K562 treated with DMSO at 1 percent for 24 hours (cell line): ENCODE data around the gene SCGB1D4. TPM values are rescaled to one million over a fixed set of nuclear protein-coding genes. Genes with fewer than 3 reads are reported as not detected.

Experiments used
- total RNA-seq: library from RNA; unstranded; fragments of 300-600 nt; gene quantifications from 2 replicates; pipeline ENCODE4 v1.2.3, GENCODE V29; 2022; ENCODE audit warnings: low read depth; ENCODE audit not compliant: insufficient read depth

The SCGB1D4 gene
- not detected in 2 replicates for total RNA-seq

GRCh38 chr11:62298975-62299374 lies at the start of gene SCGB1D4:
SCGB1D4 (minus strand) TSS chr11:62299075; CDS start chr11:62299010, 65 bp downstream.

GRCh38 chr11:62337303-62338181 lies 38.7 kb upstream of the SCGB1D4 start, which contains the start of gene ASRGL1:
ASRGL1 (plus strand) TSS chr11:62337448; CDS start chr11:62337978, 530 bp downstream.

GRCh38 chr11:62269654-62270278 lies 29.1 kb downstream of the SCGB1D4 start, which contains the start of gene SCGB2A2:
SCGB2A2 (plus strand) TSS chr11:62270158; CDS start chr11:62270217, 59 bp downstream.

Other genes with a start within 250 kb of the SCGB1D4 start
- 57.2 and 67.1 TPM in 2 replicates for gene INCENP, start 175.1 kb downstream of the SCGB1D4 start, total RNA-seq
- not detected in 2 replicates for gene SCGB1D1, start 108.9 kb downstream of the SCGB1D4 start, total RNA-seq
- gene SCGB2A1, start 90.4 kb downstream of the SCGB1D4 start, total RNA-seq: not detected in 2 replicates
- not detected in 2 replicates for gene SCGB1D2, start 56.8 kb downstream of the SCGB1D4 start, total RNA-seq
- gene SCGB2A2, start 28.9 kb downstream of the SCGB1D4 start, total RNA-seq: not detected in 2 replicates
- 33.6 and 38.2 TPM in 2 replicates for gene ASRGL1, start 38.4 kb upstream of the SCGB1D4 start, total RNA-seq
- gene SCGB1A1, start 120.0 kb upstream of the SCGB1D4 start, total RNA-seq: not detected in 2 replicates
- 22.4 and 23.6 TPM in 2 replicates for gene AHNAK, start 247.7 kb upstream of the SCGB1D4 start, total RNA-seq